Astrocyte of the spinal cord (primary cell): ENCODE measurements around the gene BRSK1.

ENCODE experiments used
- DNase-seq: peaks from one replicate; pipeline ENCODE4 v3.0.0; 2011; ENCODE audit warnings: low read depth, low spot score
- H3K4me3 ChIP-seq: 2 replicates; pipeline ENCODE4 v1.5.1; 2011; ENCODE audit warnings: low read depth, mild to moderate bottlenecking, low read length, moderate library complexity
- in situ Hi-C: cut with HindIII; loops from 2 replicates; pipeline ENCODE4 v1.10.0; 2017; ENCODE audit warnings: low sequenced_read_pairs
- TF ChIP-seq, protein P1 (sequence below): IDR thresholded peaks from 2 replicates; pipeline ENCODE4 v1.5.1; 2012; ENCODE audit warnings: low read depth, mild to moderate bottlenecking, low read length, inconsistent platforms

BRSK1 gene

DNA sequence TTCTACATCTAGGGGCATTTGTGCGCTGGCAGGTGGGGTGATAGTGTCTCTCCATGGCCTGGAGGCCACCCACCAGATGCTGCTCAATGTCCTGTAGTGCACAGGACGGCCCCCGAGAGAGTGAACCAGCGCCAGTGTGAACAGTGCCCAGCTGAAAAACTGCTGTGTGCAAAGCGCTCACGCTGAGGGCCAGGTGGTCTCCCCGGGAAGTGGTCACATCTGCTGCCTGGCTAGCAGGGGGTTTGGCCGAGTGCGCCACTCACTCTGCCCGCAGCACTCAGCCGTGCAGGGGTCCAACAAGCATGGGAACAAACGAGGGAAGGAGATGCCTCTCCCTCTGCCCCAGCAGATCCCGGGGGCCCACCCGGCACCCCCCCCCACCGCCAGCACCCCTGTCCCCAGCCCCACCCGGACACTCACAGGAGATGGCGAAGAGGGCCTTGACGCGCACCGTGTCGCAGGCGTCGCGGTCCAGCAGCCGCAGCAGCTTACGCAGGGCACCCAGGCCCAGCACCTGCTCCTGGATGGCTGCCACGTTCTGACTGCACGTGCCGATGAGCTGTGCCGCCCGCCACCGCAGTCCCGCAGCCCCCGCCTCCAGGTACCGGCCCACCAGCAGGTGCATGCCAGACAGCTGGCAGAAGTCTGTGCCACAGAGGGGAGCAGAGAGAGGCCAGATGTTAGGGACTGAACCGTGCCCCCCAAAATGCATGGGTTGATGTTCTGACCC lies 9.7 kb upstream of the BRSK1 start:
- TF ChIP-seq, protein P1, sequence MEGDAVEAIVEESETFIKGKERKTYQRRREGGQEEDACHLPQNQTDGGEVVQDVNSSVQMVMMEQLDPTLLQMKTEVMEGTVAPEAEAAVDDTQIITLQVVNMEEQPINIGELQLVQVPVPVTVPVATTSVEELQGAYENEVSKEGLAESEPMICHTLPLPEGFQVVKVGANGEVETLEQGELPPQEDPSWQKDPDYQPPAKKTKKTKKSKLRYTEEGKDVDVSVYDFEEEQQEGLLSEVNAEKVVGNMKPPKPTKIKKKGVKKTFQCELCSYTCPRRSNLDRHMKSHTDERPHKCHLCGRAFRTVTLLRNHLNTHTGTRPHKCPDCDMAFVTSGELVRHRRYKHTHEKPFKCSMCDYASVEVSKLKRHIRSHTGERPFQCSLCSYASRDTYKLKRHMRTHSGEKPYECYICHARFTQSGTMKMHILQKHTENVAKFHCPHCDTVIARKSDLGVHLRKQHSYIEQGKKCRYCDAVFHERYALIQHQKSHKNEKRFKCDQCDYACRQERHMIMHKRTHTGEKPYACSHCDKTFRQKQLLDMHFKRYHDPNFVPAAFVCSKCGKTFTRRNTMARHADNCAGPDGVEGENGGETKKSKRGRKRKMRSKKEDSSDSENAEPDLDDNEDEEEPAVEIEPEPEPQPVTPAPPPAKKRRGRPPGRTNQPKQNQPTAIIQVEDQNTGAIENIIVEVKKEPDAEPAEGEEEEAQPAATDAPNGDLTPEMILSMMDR, result no peak
- in situ Hi-C loops, result no loop called here
- DNase-seq, result no peak

GRCh38 chr19:55275851-55276719 lies 7.7 kb upstream of the BRSK1 start:
- no peak overlapping the region for H3K4me3 ChIP-seq
- no peak for DNase-seq
- in situ Hi-C loops, result no loop called here
- TF ChIP-seq, protein P1, result no peak

More for the DNA sequence above, 9.7 kb upstream of the BRSK1 start:
- no peak overlapping the region for H3K4me3 ChIP-seq

GRCh38 chr19:55276720-55277430 lies 6.9 kb upstream of the BRSK1 start:
- in situ Hi-C loops, result no loop called here

DNA sequence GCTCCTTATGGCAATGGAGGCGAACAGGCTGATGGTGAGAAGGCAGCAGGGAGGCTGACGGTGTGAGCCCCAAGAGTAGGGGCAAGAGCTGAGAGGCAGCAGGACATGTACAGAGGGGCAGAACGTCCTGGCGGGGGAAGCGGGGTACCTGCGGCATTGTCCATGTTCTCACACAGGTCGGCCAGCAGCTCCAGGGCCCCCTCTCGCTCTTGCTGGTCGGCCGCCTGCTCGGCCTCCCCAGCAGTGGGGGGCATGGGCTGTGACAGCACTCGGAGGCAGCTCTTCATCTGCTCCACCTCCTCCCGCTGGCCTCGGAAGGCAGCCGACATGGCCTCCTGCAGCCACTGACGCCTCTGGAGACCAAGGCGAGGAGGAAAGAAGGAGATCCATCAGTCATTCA lies 6.3 kb upstream of the BRSK1 start:
- DNase-seq, result no peak
- H3K4me3 ChIP-seq, result no peak overlapping the region
- in situ Hi-C loops, result no loop called here
- TF ChIP-seq, protein P1, result no peak

More at GRCh38 chr19:55276720-55277430, 6.9 kb upstream of the BRSK1 start:
- TF ChIP-seq, protein P1, result no peak
- DNase-seq, result no peak
- H3K4me3 ChIP-seq, result no peak overlapping the region

DNA sequence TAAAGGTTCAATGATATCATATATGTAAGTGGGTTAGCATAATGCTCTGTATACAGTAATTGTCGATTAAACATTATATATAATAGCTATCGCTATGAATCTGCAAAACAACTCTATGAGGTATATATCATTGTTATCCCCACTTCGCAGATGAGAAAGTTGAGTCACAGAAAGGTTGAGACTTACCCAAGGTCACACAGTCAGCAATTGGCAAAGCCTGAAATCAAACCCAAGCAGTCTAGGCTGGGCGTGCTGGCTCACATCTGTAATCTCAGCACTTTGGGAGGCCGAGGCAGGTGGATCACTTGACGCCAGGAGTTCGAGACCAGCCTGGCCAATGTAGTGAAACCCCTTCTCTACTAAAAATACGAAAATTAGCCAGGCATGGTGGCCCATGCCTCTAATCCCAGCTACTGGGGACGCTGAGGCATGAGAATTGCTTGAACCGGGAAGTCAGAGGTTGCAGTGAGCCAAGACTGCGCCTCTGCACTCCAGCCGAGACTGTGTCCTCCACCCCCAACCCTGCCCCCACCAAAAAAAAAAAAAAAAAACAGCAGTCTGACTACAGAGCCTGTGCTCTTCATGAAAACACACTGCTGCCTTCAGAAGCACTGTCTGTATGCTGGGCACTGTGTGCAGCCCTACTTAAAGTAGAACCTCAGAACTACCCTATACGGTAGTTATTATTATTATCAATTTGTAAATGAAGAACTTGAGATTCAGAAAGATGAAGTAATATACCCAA lies 5.2 kb upstream of the BRSK1 start:
- no peak overlapping the region for H3K4me3 ChIP-seq
- no peak for DNase-seq
- in situ Hi-C loops, result no loop called here

More for the DNA sequence above, 5.2 kb upstream of the BRSK1 start:
- TF ChIP-seq, protein P1, result no peak
